Activated CD8-positive, alpha-beta memory T cell treated with anti-CD3 and anti-CD28 coated beads for 36 hours (primary cell): Measurements from ENCODE around the gene AGPAT2. TPM values are rescaled to one million over a fixed set of nuclear protein-coding genes. Genes with fewer than 3 reads are reported as not detected.

Source experiments
- CTCF ChIA-PET: fragments of 350-600 bp; sonication (Branson Sonifier 250); formaldehyde crosslinking; loops from one replicate; lab custom pipeline; 2021; ENCODE audit warnings: antibody characterized with exemption; lab: Charles Lee
- POLR2A ChIA-PET: fragments of 350-600 bp; sonication (Branson Sonifier 250); formaldehyde crosslinking; loops from one replicate; lab custom pipeline; 2021; ENCODE audit warnings: antibody characterized with exemption; lab: Charles Lee
- total RNA-seq, 2 experiments: library from RNA; stranded (reverse); gene quantifications; one replicate each; pipeline ENCODE4 v1.2.3, GENCODE V29; 2021

AGPAT2 gene
- total RNA-seq, 2 experiments from 2014 or later: 16.2 to 18.5 TPM

DNA sequence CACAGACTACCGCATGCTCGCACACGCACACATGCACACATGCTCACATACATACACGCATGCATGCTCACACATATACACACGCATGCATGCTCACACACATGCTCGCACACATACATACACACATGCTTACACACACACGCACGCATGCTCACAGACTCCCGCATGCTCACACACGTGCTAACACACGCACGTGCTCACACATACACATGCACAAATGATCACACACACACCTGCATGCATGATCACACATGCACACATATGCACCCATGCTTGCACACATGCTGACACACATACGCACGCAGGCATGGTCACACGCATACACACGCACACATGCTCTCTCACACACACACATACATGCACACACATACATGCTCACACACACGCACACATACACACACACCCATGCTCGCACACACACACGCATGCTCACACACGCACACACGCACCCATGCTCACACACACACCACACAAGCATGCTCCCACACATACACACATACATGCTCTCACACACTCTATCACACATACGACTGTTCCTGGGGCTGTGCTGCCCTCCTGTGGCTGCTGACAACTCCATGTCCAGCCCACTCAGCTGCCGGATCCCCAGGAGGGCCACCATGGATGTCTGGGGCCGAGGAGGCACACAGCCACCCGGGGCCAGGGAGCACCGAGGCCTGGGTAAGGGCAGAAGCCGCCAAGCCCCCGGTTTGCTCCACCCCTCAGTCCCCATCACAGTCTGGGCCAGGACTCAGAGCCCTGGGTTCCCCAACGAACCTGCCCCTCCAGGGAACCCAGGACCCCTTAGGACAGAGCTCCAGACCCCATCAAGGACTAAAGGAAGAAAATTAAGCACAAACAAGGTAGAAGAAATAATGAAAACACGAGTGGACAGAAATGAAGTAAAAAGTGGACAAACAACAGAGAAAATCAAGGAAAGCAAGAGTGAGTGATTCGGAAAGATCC lies 55.9 kb downstream of the AGPAT2 start:
- CTCF ChIA-PET: interaction anchor here (0.7 to 1.4 kb wide), 5 partner anchors 9 to 146 kb away, joined by 3 to 20 read pairs (median 4); no protein-coding TSS in a partner anchor
- POLR2A ChIA-PET: no interaction called here

GRCh38 chr9:136630662-136630992 lies 56.6 kb downstream of the AGPAT2 start:
- CTCF ChIA-PET: interaction anchor here (3.2 kb wide), 1 partner anchor 142 kb away, joined by 29 read pairs; no protein-coding TSS in a partner anchor
- POLR2A ChIA-PET: no interaction called here

DNA sequence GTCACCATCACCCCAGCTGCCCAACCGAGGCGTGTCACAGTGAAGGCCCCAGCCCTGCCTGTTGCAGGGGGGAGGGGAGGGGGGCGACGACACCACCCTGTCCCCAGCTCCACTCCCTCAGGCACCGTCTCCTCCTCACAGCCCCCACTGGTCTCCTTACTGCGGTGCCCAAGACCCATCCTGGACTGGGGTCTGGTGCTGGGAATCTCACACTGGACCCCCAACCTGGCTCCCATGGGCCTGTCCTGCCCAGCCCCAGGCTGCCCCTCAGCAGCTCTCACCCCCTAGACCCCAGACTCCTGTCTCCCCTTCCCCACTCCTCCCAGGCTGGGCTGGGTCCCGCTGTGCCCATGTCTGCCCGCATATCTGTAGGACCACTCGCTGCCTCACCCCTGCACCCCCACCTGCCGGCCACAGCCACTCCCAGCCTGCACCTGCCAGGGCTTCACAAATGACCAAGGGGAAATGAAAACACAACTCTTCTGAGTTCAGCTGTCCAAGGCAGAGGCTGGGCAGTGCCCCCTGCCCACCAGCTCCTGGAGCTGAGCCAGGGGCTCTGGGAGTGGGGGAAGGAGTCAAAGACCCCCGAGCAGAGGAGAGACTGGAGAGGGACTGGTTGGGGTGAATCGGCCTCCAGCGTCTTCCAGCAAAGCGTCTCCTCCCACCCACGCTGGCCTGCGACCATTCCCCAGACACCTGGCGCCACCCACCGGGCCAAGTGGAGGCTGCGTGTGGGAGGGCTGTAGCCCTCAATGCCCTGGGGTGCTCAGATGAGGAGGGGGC lies 57.2 kb downstream of the AGPAT2 start:
- CTCF ChIA-PET: interaction anchor here (2.2 to 3.2 kb wide), 2 partner anchors 142 to 145 kb away, joined by 8 to 29 read pairs; no protein-coding TSS in a partner anchor
- POLR2A ChIA-PET: no interaction called here

- ChIA-PET CTCF (interaction anchor here (2.2 to 3.2 kb wide), 2 partner anchors 141 to 144 kb away, joined by 8 to 29 read pairs; no protein-coding TSS in a partner anchor), POLR2A (no interaction called here)
These were observed 58.0 kb downstream of the AGPAT2 start for GRCh38 chr9:136629001-136629878.

- CTCF ChIA-PET: interaction anchor here (2.2 to 3.2 kb wide), 2 partner anchors 140 to 143 kb away, joined by 8 to 29 read pairs; no protein-coding TSS in a partner anchor
These were observed 59.0 kb downstream of the AGPAT2 start for GRCh38 chr9:136628268-136628667.

GRCh38 chr9:136627703-136628102 lies 59.6 kb downstream of the AGPAT2 start:
- CTCF ChIA-PET: interaction anchor here (2.2 to 3.2 kb wide), 2 partner anchors 140 to 143 kb away, joined by 8 to 29 read pairs; no protein-coding TSS in a partner anchor
- POLR2A ChIA-PET: no interaction called here

More at GRCh38 chr9:136628268-136628667, 59.0 kb downstream of the AGPAT2 start:
- POLR2A ChIA-PET: no interaction called here

DNA sequence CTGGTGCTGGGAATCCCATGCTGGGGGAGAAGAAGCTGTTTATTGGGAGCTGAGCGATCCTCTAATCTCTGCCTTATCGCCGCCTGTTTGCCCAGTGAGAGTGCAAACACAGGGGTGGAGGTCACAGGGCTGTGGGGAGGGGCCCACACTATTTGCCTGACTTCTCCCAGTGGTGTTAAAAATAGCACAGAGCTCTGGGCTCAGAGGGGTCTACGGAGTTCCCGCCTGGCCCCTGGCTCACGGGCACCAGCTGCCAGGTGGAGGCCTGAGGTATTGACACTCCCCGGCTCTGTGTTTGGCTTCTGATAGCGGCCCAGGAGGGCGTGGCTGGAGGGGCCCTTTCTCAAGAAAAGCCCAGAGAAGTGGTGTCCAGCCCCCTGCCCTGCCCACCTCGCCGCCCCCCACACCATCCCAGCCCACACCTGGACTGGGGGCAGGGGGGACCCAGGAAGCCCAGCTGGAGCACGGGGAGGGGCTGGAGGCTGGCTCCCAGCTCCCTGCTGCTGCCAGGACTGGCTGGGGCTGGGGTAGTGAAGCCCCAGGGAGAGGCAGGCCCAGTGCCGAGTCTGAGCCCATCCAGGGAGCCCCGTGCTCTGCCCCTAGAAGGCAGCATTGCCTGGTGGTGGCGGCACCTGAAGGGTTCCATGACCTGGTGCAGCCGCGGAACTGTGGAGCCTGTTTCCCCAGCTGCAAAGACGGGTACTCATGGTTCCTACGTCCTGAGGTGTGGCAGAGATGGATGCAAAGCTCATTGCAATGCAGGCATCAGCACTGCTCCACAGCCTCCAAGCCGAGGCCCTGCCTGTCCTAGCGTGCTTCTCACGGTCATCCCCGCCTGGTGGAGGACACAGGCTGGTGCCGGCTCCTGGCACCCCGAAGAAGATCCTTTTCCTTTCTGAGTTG lies 60.3 kb downstream of the AGPAT2 start:
- ChIA-PET CTCF (interaction anchor here (1.3 to 3.6 kb wide), 3 partner anchors 131 to 142 kb away, joined by 3 to 20 read pairs (median 7); no protein-coding TSS in a partner anchor), POLR2A (no interaction called here)

- ChIA-PET POLR2A (no interaction called here), CTCF (interaction anchor here (1.3 to 3.6 kb wide), 3 partner anchors 130 to 141 kb away, joined by 3 to 20 read pairs (median 7); no protein-coding TSS in a partner anchor)
These were observed 61.1 kb downstream of the AGPAT2 start for GRCh38 chr9:136626066-136626725.

DNA sequence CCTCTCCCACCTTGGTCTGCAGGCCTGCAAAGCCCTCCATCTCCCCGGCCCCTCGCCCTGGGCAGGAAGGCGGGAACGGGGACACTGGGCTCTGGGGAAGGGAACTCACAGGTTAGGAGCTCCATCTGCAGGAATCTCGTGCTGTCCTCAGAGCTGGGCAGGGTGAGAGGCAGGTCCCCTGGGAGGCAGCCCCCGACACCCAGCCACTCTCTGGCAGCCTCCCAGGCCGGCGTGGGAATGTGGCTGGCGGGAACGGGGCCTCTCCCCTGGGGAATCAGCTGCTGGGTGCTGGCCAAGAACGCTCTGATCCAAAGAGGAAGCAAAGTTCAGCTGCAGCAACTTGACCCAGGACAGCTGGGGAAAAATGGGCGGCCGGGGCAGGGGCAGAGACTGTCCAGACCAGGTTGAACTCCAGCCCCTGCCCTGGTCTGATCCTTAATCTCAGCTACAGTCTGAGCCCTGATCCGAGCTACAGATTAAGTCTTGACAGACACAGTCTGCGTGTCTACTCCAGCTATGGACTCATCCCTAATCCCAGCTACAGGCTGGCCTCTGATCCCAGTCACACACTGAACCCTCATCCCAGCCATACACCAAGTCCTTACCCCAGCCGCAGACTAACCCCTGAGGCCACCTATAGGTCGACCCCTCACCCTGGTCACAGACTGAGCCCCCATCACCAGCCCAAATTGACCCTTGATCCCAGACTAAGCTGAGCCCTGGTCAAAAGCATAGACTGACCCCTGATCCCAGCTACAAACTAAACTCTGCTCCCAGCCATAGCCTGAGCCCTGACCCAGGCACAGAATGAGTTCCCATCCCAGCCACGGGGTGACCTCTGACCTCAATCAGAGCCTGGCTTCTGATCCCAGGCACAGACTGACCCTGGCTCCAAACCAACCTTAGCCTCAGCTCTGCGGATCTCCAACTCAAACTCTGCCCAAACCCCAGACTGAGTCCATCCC lies 61.9 kb downstream of the AGPAT2 start:
- POLR2A ChIA-PET: no interaction called here
- CTCF ChIA-PET: interaction anchor here (1.9 to 3.6 kb wide), 2 partner anchors 137 to 140 kb away, joined by 7 to 20 read pairs; no protein-coding TSS in a partner anchor

DNA sequence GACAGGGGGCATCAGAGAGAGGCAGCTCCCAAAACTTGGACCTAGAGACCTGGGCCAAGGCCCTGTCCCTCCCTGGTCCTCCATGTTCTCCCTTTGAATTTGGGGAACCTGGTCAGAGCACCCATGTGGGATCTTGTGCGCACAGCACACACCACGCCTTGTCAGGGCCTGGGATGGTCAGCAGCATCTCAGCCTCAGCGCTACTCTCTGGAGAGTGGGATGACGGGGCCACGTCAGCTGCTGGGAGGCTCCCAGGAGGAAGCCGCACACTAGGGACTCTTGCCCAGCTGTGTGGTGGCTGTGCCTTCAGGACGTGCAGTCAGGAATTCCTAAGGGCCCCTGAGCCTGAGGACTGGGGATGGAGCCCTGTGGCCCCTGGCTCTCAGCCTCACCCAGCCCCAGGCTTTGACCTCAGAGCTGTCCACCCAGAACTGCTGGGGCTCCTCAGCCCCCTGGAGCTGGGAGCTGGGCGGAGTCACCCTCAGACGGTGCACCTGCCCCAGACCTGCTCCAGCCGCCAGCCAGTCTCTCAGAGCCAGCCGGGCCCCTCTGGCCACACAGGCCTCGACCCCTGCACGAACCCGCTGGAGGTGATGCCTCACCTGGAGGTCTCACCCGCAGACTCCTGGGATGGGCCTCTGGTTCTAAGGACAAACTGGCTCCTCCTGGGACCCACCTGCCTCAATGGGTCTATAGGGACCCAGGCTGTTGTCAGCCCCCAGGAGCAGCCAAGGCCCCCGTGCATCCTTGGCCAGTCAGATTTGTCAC lies 62.9 kb downstream of the AGPAT2 start:
- ChIA-PET CTCF (interaction anchor here (3.6 kb wide), 1 partner anchor 136 kb away, joined by 20 read pairs; no protein-coding TSS in a partner anchor), POLR2A (no interaction called here)

GRCh38 chr9:136623842-136624183 lies 63.4 kb downstream of the AGPAT2 start:
- ChIA-PET POLR2A (no interaction called here), CTCF (interaction anchor here (3.6 kb wide), 1 partner anchor 136 kb away, joined by 20 read pairs; no protein-coding TSS in a partner anchor)
